Prostate gland (tissue), 2 donors: ENCODE measurements around the gene SON. TPM values are rescaled to one million over a fixed set of nuclear protein-coding genes. Genes with fewer than 3 reads are reported as not detected.
A peak's percentile ranks its signal among the peaks of the same experiment; 100 is the strongest.

ENCODE experiments used
- DNase-seq: peaks from one replicate; pipeline ENCODE4 v3.0.0-alpha.2; 2019; ENCODE audit warnings: low spot score
- H3K27ac ChIP-seq, 2 donors: fragments of 200-600 bp; sonication (generic); 2 replicates each; pipeline ENCODE4 v1.5.1; 2017 to 2019
- H3K27me3 ChIP-seq: fragments of 200-600 bp; sonication (generic); replicated peaks from 2 replicates; pipeline ENCODE4 v1.5.1; 2019; ENCODE audit not compliant: insufficient read depth
- H3K36me3 ChIP-seq, 2 donors: fragments of 200-600 bp; sonication (generic); 1 replicate in 1 of 2; 2 replicates in 1 of 2; pipeline versions ENCODE4 v1.5.1 to v1.8.1; 2017 to 2019
- H3K4me1 ChIP-seq: fragments of 200-600 bp; sonication (generic); replicated peaks from 2 replicates; pipeline ENCODE4 v1.5.1; 2019
- H3K4me3 ChIP-seq, 2 donors: fragments of 200-600 bp; sonication (generic); 2 replicates each; pipeline ENCODE4 v1.5.1; 2017 to 2019
- H3K9me3 ChIP-seq: fragments of 200-600 bp; sonication (generic); 2 replicates; pipeline ENCODE4 v1.5.1; 2017
- POLR2A ChIP-seq: fragments of 450-650 bp; IDR thresholded peaks from one replicate; pipeline ENCODE4 v1.6.1; 2016; ENCODE audit warnings: antibody characterized with exemption, mild to moderate bottlenecking
- POLR2AphosphoS5 ChIP-seq: sonication (generic); formaldehyde crosslinking; IDR thresholded peaks from one replicate; pipeline ENCODE4 v1.6.1; 2017; ENCODE audit warnings: antibody characterized with exemption
- WGBS: methylation state at CpG from one replicate; pipeline ENCODE4 v1.1.5; 2018; 5-methylcytosine and 5-hydroxymethylcytosine counted together
- intact Hi-C: fragments of 100-400 bp; cut with DNase I; formaldehyde crosslinking; loops from one replicate; pipeline ENCODE4 v1.14.2; 2022
- total RNA-seq, 2 donors: library from RNA; depleted of rRNA; stranded (reverse); fragments of >200 nt; gene quantifications; one replicate each; pipeline ENCODE4 v1.1.0, GENCODE V29; 2016
- TF ChIP-seq, protein P1 (sequence below), 4 experiments: fragments of 200-600 bp in 2 of 4; fragments of 450-650 bp in 2 of 4; sonication (generic) in 2 of 4; IDR thresholded peaks; 1 replicate in 3 of 4; 2 replicates in 1 of 4; pipeline ENCODE4 v1.5.1; 2016 to 2019; ENCODE audit warnings: antibody characterized with exemption in 4 of 4, mild to moderate bottlenecking in 2 of 4, moderate library complexity in 2 of 4

Gene SON
- total RNA-seq, 2 donors from 2014 or later: 213 to 222 TPM

DNA sequence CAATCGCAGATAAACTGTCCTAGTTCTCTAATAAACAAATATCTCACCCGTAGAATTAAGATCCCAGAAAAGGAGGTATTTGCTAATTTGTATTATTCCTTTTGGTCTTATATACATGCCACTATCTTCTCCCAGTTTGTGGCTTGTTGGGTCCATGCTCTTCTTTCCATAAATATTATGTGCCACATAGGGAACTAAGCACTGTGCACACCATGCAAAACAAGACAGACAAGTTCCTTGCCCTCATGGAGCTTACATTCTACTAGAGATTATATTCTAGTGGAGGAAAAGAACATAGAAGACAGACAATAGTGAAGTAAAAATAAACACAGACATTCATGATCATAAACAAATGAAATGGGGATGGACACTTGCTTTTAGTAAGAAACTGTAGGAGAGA, 5.6 kb upstream of the SON start:
- H3K36me3 ChIP-seq: peaks cover 0 to 5% of the 10 kb centered on the region in 2 donors
- DNase-seq: no peak
- H3K9me3 ChIP-seq: no peaks in the 10 kb centered on the region
- no peak for TF ChIP-seq POLR2A
- TF ChIP-seq POLR2AphosphoS5: no peak
- TF ChIP-seq, protein P1, sequence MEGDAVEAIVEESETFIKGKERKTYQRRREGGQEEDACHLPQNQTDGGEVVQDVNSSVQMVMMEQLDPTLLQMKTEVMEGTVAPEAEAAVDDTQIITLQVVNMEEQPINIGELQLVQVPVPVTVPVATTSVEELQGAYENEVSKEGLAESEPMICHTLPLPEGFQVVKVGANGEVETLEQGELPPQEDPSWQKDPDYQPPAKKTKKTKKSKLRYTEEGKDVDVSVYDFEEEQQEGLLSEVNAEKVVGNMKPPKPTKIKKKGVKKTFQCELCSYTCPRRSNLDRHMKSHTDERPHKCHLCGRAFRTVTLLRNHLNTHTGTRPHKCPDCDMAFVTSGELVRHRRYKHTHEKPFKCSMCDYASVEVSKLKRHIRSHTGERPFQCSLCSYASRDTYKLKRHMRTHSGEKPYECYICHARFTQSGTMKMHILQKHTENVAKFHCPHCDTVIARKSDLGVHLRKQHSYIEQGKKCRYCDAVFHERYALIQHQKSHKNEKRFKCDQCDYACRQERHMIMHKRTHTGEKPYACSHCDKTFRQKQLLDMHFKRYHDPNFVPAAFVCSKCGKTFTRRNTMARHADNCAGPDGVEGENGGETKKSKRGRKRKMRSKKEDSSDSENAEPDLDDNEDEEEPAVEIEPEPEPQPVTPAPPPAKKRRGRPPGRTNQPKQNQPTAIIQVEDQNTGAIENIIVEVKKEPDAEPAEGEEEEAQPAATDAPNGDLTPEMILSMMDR (IDR thresholded peaks at IDR 0.05): no peak
- H3K27ac ChIP-seq: no peak overlapping the region
- H3K4me3 ChIP-seq: no peak overlapping the region
- H3K27me3 ChIP-seq: no peaks in the 10 kb centered on the region
- intact Hi-C loops: no loop called here
- no peaks in the 10 kb centered on the region for H3K4me1 ChIP-seq
- WGBS: 92% methylated on average over 2 of the region's 2 CpGs

DNA sequence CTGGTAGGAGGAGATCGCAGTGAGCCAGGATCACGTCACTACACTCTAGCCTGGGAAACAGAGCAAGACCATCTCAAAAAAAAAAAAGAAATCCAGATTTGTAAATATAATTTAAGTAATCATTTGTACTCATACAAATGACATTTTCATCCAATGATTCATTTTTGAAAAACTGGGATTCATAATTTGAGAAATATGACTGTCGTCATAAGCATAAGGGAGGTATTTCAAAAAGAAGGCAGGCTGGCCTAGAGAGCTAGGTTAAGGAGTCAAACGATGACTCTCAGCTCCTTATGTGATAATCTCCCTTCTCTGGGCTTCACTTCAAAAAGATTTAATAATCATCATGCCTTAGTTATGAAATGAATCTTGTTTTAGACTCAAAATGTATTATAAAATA, 3.2 kb upstream of the SON start:
- no peak for TF ChIP-seq POLR2AphosphoS5
- TF ChIP-seq, protein P1 (IDR thresholded peaks at IDR 0.05): no peak
- intact Hi-C loops: no loop called here
- no peak for DNase-seq
- WGBS: 81% methylated on average over 4 of the region's 4 CpGs
- no peak overlapping the region for H3K27ac ChIP-seq
- H3K4me1 ChIP-seq: no peaks in the 10 kb centered on the region
- H3K36me3 ChIP-seq: no peaks in the 10 kb centered on the region
- no peaks in the 10 kb centered on the region for H3K27me3 ChIP-seq
- H3K4me3 ChIP-seq: no peak overlapping the region
- no peaks in the 10 kb centered on the region for H3K9me3 ChIP-seq

DNA sequence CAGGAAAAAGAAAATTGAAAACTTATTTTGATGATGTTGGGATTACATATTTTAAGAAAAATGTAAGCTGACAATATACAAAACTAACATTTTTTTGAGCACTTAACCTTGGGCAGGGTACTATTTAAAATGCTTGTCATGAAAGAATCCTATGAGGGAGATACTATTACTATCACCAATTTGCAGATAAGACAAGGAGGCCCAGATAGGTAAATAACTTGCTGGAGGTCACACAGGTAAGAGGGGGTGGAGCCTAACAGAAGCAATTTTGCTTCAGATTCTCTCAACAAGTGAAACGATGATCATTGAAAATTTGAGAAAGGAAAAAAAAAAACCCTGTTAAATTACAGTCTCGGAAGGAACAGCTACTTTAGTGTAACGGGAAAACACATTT, 2.1 kb upstream of the SON start:
- H3K4me3 ChIP-seq: no peak overlapping the region
- WGBS: 72% methylated on average over 3 of the region's 3 CpGs
- H3K9me3 ChIP-seq: no peaks in the 10 kb centered on the region
- no peaks in the 10 kb centered on the region for H3K36me3 ChIP-seq
- no peak for TF ChIP-seq POLR2AphosphoS5
- TF ChIP-seq, protein P1 (IDR thresholded peaks at IDR 0.05): no peak
- TF ChIP-seq POLR2A: no peak
- H3K27me3 ChIP-seq: no peaks in the 10 kb centered on the region
- no peaks in the 10 kb centered on the region for H3K4me1 ChIP-seq
- intact Hi-C loops: no loop called here
- DNase-seq: no peak
- H3K27ac ChIP-seq: no peak overlapping the region

DNA sequence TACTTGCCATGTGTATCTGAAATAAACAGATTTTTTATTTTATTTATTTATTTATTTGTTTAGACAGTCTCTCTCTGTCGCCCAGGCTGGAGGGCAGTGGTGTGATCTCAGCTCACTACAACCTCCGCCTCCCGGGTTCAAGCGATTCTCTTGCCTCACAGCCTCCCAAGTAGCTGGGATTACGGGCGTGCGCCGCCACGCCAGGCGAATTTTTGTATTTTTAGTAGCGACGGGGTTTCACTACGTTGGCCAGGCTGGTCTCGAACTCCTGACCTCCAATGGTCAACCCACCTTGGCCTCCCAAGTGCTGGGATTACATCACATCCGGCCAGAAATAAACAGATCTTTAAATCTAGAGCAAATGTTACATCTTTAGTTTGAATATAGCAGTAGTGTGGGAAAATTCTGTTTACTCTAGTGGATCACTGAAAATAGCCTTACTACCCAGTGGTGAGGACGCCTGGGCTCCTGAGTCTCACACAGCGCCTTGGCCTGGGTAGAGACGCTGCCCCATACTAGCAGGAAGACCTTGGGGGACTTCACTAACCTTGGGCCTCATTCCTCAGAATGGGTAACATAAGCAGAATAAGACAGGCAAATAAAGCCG, 1.6 kb upstream of the SON start:
- Histone ChIP-seq H3K27me3 (no peaks in the 10 kb centered on the region), H3K4me1 (peaks cover 3% of the 10 kb centered on the region), H3K9me3 (no peaks in the 10 kb centered on the region), H3K36me3 (no peaks in the 10 kb centered on the region), H3K27ac (peak overlapping the region; percentile 99), H3K4me3 (peak overlapping the region; percentile 63 to 65)
- WGBS: 58% methylated on average over 19 of the region's 19 CpGs
- no peak for DNase-seq
- intact Hi-C loops: no loop called here
- TF ChIP-seq POLR2AphosphoS5 (no peak), POLR2A (no peak)
- TF ChIP-seq, protein P1 (IDR thresholded peaks at IDR 0.05): no peak
